GM13976 (cell line): Measurements from ENCODE around the gene PSMA5.

Experiments
- DNase-seq: peaks from one replicate; pipeline ENCODE4 v3.0.0; 2012; ENCODE audit warnings: low spot score
- CTCF ChIP-seq: IDR thresholded peaks from 2 replicates; pipeline ENCODE4 v1.5.1; 2012; ENCODE audit warnings: borderline replicate concordance, mild to moderate bottlenecking; ENCODE audit not compliant: insufficient read depth; ENCODE audit errors: extremely low read depth, missing control alignments, control extremely low read depth
- in situ Hi-C: fragments of 300-500 bp; cut with MboI; formaldehyde crosslinking; loops from one replicate; pipeline ENCODE4 v1.12.0; 2022; ENCODE audit warnings: low sequenced_read_pairs, mixed read lengths, inconsistent platforms; ENCODE audit not compliant: unreplicated experiment

The PSMA5 gene

GRCh38 chr1:109402025-109402424 is 24.2 kb downstream of the PSMA5 start:
- TF ChIP-seq CTCF: no peak
- in situ Hi-C loops: no loop called here
- DNase-seq: no peak

- no peak for TF ChIP-seq CTCF
- in situ Hi-C loops: no loop called here
These were observed 26.1 kb downstream of the PSMA5 start for GRCh38 chr1:109400035-109400655.

GRCh38 chr1:109399326-109399957 is 26.8 kb downstream of the PSMA5 start:
- peak; percentile 62 for DNase-seq
- TF ChIP-seq CTCF: peak; percentile 44
- in situ Hi-C loops: loop anchor here (5.0 kb wide), 1 partner anchor 122 kb away; no protein-coding TSS in a partner anchor

More at GRCh38 chr1:109400035-109400655, 26.1 kb downstream of the PSMA5 start:
- no peak for DNase-seq

GRCh38 chr1:109398343-109399225 is 27.7 kb downstream of the PSMA5 start:
- no peak for TF ChIP-seq CTCF
- DNase-seq: no peak
- in situ Hi-C loops: loop anchor here (5.0 kb wide), 1 partner anchor 121 kb away; no protein-coding TSS in a partner anchor

GRCh38 chr1:109397581-109398342 is 28.5 kb downstream of the PSMA5 start, which contains the start of gene SORT1:
Gene SORT1, minus strand, starts transcription at chr1:109397918. Its CDS starts 26 bp downstream, at chr1:109397892.
- in situ Hi-C loops: loop anchor here (5.0 kb wide), 1 partner anchor 120 kb away; no protein-coding TSS in a partner anchor
- DNase-seq: peak; percentile 79
- TF ChIP-seq CTCF: no peak
